Measurements from ENCODE around the gene LMO2. TPM values are rescaled to one million over a fixed set of nuclear protein-coding genes. Genes with fewer than 3 reads are reported as not detected.

LMO2 gene
- total RNA-seq, 1 donor from 2014 or later, result 1.8 TPM

DNA sequence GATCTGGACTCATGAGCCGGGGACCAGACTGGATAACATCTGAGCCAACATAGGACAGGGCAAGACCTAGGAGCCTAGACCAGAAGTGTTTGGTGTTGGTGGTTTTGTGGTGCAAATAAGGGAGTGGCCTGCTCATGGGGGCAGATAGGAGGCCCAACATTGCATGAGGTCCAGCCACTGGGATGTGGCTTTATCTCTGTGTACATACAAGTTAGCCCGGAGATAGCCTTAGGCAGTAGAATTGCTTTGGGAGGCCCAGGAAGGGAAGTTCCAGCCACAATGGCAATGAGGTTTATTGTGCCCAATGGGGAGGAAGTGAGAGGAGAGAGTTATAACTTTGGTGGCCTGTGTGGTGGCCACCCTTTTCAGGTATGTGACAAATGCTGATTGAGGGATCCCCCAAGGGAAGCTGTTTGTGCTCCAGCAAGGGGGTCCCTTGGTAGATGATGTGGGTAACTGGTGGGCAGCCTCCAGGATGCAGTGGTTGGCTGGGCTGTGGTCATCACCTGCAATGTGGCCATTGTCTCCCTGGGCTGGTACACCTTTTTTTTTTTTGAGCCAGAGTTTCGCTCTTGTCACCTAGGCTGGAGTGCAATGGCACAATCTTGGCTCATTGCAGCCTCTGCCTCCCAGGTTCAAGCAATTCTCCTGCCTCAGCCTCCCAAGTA, 6.4 kb downstream of the LMO2 start:
- TF ChIP-seq, protein P1, sequence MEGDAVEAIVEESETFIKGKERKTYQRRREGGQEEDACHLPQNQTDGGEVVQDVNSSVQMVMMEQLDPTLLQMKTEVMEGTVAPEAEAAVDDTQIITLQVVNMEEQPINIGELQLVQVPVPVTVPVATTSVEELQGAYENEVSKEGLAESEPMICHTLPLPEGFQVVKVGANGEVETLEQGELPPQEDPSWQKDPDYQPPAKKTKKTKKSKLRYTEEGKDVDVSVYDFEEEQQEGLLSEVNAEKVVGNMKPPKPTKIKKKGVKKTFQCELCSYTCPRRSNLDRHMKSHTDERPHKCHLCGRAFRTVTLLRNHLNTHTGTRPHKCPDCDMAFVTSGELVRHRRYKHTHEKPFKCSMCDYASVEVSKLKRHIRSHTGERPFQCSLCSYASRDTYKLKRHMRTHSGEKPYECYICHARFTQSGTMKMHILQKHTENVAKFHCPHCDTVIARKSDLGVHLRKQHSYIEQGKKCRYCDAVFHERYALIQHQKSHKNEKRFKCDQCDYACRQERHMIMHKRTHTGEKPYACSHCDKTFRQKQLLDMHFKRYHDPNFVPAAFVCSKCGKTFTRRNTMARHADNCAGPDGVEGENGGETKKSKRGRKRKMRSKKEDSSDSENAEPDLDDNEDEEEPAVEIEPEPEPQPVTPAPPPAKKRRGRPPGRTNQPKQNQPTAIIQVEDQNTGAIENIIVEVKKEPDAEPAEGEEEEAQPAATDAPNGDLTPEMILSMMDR (IDR thresholded peaks at IDR 0.05; ENCODE audit: insufficient read depth, low read depth, low read length), result no peak
- no peak for TF ChIP-seq EZH2 (IDR thresholded peaks at IDR 0.05; ENCODE audit: insufficient read depth, low read length)
- Mint-ChIP-seq H3K36me3 (ENCODE audit: low read depth, unreplicated experiment) (no peaks in the 10 kb centered on the region), H3K4me1 (ENCODE audit: low read depth, unreplicated experiment) (no peaks in the 10 kb centered on the region), H3K4me3 (ENCODE audit: unreplicated experiment) (no peak overlapping the region), H3K27me3 (ENCODE audit: low read depth, unreplicated experiment) (peaks cover 40% of the 10 kb centered on the region), H3K9me3 (ENCODE audit: unreplicated experiment) (peaks cover 6% of the 10 kb centered on the region), H3K27ac (ENCODE audit: unreplicated experiment) (no peak overlapping the region)
- Histone ChIP-seq H3K36me3 (ENCODE audit: insufficient read depth, low read length) (no peaks in the 10 kb centered on the region), H3K4me3 (ENCODE audit: insufficient read depth, low read depth, low read length) (no peak overlapping the region), H3K9ac (ENCODE audit: low read length) (no peak overlapping the region), H3K4me1 (ENCODE audit: insufficient read depth, low read length) (no peaks in the 10 kb centered on the region), H3K9me3 (ENCODE audit: insufficient read depth, low read depth, low read length) (no peaks in the 10 kb centered on the region), H2AFZ (ENCODE audit: low read depth, low read length) (no peak overlapping the region), H3K27me3 (ENCODE audit: insufficient read depth, low read length) (peaks cover 27% of the 10 kb centered on the region), H3K79me2 (ENCODE audit: insufficient read depth, low read length) (no peaks in the 10 kb centered on the region), H3K27ac (ENCODE audit: low read depth, low read length) (no peak overlapping the region), H4K20me1 (ENCODE audit: insufficient read depth, low read length) (no peaks in the 10 kb centered on the region), H3K4me2 (ENCODE audit: low read length) (no peak overlapping the region)
- FAIRE-seq (no peak), DNase-seq (ENCODE audit: low read depth) (no peak)

DNA sequence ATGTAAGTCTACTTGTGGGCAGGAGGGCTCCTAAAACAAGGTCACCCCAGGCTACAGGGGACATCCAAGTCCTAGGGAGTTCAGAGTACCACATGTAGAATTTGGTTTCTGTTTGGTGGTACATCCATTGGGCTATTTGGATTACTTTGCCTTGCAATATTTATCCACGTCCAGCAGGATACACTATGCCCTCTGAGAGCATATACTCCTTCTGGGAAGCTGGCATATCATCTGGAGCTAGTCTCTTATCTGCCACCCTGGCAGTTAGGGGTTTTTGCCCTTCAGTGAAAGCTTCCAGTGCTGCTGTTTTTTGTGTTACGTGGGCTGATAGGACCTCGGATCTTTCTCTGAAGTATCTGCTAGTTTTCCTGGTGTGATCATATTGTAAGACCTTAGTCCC, 7.3 kb downstream of the LMO2 start:
- Histone ChIP-seq H3K4me2 (ENCODE audit: low read length) (no peak overlapping the region), H3K9ac (ENCODE audit: low read length) (no peak overlapping the region), H3K4me1 (ENCODE audit: insufficient read depth, low read length) (no peaks in the 10 kb centered on the region), H3K9me3 (ENCODE audit: insufficient read depth, low read depth, low read length) (no peaks in the 10 kb centered on the region), H2AFZ (ENCODE audit: low read depth, low read length) (no peak overlapping the region), H3K27me3 (ENCODE audit: insufficient read depth, low read length) (peaks cover 27% of the 10 kb centered on the region), H3K79me2 (ENCODE audit: insufficient read depth, low read length) (no peaks in the 10 kb centered on the region), H4K20me1 (ENCODE audit: insufficient read depth, low read length) (no peaks in the 10 kb centered on the region), H3K27ac (ENCODE audit: low read depth, low read length) (no peak overlapping the region), H3K36me3 (ENCODE audit: insufficient read depth, low read length) (no peaks in the 10 kb centered on the region), H3K4me3 (ENCODE audit: insufficient read depth, low read depth, low read length) (no peak overlapping the region)
- no peaks in the 10 kb centered on the region for H3K36me3 Mint-ChIP-seq (ENCODE audit: low read depth, unreplicated experiment)
- no peak for FAIRE-seq
- TF ChIP-seq EZH2 (IDR thresholded peaks at IDR 0.05; ENCODE audit: insufficient read depth, low read length), result no peak
- no peak overlapping the region for H3K27ac Mint-ChIP-seq (ENCODE audit: unreplicated experiment)
- H3K4me3 Mint-ChIP-seq (ENCODE audit: unreplicated experiment), result no peak overlapping the region
- H3K9me3 Mint-ChIP-seq (ENCODE audit: unreplicated experiment), result peaks cover 6% of the 10 kb centered on the region
- no peak for DNase-seq (ENCODE audit: low read depth)
- peaks cover 40% of the 10 kb centered on the region for H3K27me3 Mint-ChIP-seq (ENCODE audit: low read depth, unreplicated experiment)
- no peaks in the 10 kb centered on the region for H3K4me1 Mint-ChIP-seq (ENCODE audit: low read depth, unreplicated experiment)

DNA sequence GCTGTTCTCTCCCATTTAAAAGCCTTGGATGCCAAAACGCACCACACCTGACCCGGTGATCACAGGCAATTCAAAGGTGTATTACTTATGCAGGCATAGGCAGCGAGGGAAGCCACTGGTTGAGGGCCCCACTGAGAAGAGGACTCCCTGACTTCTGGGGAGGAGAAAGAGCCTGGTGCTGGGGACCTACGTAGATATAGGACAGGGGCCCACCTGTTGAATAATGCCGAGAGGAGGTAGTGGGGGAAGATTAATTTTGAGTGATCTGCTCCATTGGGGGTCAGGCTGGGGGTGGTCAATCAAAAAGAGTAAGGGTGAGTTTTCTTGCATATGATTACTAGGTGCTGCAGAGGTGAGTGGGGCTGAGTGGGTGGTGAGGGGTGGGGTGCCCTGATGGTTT, 7.8 kb downstream of the LMO2 start:
- H3K4me3 Mint-ChIP-seq (ENCODE audit: unreplicated experiment), result no peak overlapping the region

More for the DNA sequence above, 7.8 kb downstream of the LMO2 start:
- H2AFZ ChIP-seq (ENCODE audit: low read depth, low read length), result no peak overlapping the region
- H3K4me1 Mint-ChIP-seq (ENCODE audit: low read depth, unreplicated experiment), result no peaks in the 10 kb centered on the region
- no peaks in the 10 kb centered on the region for H3K36me3 Mint-ChIP-seq (ENCODE audit: low read depth, unreplicated experiment)
- no peak for FAIRE-seq
- H3K27me3 Mint-ChIP-seq (ENCODE audit: low read depth, unreplicated experiment), result peaks cover 43% of the 10 kb centered on the region
- H3K27me3 ChIP-seq (ENCODE audit: insufficient read depth, low read length), result peaks cover 27% of the 10 kb centered on the region
- TF ChIP-seq, protein P1 (IDR thresholded peaks at IDR 0.05; ENCODE audit: insufficient read depth, low read depth, low read length), result no peak
- TF ChIP-seq EZH2 (IDR thresholded peaks at IDR 0.05; ENCODE audit: insufficient read depth, low read length), result no peak
- no peak overlapping the region for H3K4me3 ChIP-seq (ENCODE audit: insufficient read depth, low read depth, low read length)
- H3K27ac ChIP-seq (ENCODE audit: low read depth, low read length), result no peak overlapping the region
- H3K9me3 ChIP-seq (ENCODE audit: insufficient read depth, low read depth, low read length), result no peaks in the 10 kb centered on the region
- no peaks in the 10 kb centered on the region for H4K20me1 ChIP-seq (ENCODE audit: insufficient read depth, low read length)
- no peaks in the 10 kb centered on the region for H3K79me2 ChIP-seq (ENCODE audit: insufficient read depth, low read length)
- H3K36me3 ChIP-seq (ENCODE audit: insufficient read depth, low read length), result no peaks in the 10 kb centered on the region
- H3K27ac Mint-ChIP-seq (ENCODE audit: unreplicated experiment), result no peak overlapping the region
- H3K9ac ChIP-seq (ENCODE audit: low read length), result no peak overlapping the region
- no peak for DNase-seq (ENCODE audit: low read depth)
- no peaks in the 10 kb centered on the region for H3K4me1 ChIP-seq (ENCODE audit: insufficient read depth, low read length)
- peaks cover 4% of the 10 kb centered on the region for H3K9me3 Mint-ChIP-seq (ENCODE audit: unreplicated experiment)
- no peak overlapping the region for H3K4me2 ChIP-seq (ENCODE audit: low read length)

Data from astrocyte (in vitro differentiated cells and primary cell).